Endothelial cell of hepatic sinusoid (primary cell): Measurements from ENCODE around the gene PDE8A.
"Not testable (repeated sequence)": the region's sequence is repeated elsewhere in the genome, so short reads cannot be mapped to it uniquely, and the experiment has no call there.

Experiments used
- in situ Hi-C: cut with HindIII; loops from 2 replicates; pipeline ENCODE4 v1.10.0; 2017; ENCODE audit warnings: low sequenced_read_pairs

Gene PDE8A

DNA sequence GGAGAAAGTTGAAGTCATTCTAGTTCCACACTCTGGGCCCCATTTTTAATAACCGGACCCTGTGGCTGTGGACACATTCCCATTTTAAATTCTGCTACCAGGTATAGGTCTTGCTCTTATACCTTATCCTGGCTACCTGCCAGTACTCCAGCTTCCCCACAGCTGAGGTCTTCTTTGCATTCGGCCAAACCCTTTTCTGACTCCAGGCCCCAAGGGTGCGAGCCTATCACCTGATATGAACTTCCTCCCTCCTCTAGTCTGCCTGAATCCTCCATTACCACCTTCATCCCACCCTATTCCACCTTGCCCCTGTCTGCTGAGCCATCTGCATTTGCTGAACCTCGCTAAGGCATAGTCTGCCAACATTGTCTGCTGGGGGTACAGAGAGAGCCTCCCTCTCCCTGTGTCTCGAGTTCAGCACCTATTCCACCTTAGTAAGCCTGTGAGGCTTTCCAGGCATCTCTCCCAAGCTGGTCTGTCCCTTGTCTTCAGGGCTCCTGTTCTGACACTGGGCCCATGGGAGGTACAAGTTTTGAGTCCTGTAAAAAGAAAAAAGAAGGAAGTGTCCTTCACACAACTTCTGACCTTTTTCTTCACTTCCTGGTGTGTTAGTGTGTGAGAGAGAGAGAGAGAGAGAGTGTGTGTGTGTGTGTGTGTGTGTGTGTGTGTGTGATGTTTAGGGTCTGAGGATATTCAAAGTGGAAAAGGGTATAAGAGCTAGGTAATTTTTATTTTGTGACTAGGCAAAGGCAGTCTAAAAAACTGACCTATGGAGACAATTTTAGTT, 27.0 kb downstream of the PDE8A start:
- in situ Hi-C loops, result no loop called here

DNA sequence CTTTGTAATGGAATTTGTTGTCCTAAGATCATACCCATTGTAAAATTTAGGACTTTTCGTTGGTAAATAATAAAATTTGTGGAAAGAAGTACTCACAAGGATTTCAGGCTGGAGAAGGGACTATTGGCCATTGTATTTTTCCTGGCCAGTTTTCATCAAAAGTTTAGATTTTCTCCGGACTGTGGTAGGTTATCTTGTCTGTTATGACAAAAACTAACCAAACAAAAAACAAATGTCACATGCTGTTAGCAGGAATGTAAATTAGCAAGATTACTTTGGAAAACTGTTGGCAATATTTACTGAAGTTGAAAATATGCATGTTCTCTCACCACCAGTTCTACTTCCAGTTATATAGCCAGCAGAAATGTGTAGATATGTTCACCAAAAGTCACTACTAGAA, 27.8 kb downstream of the PDE8A start:
- in situ Hi-C loops, result no loop called here

DNA sequence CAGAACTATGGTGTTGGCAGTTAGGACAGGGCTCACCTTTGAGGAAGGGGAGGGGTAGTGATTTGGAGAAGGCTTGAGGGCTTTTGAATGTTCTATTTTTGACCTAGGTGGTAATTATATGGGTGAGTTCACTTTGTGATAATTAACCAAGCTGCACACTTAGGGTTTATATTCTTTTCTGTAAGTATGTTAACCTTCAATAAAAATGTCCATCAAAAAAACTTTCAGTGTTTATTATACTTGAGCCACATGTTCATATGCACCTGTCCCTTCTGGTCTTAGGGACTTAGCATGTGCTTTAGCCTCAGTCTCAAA, 28.4 kb downstream of the PDE8A start:
- in situ Hi-C loops, result no loop called here

GRCh38 chr15:85010386-85011159, 28.9 kb downstream of the PDE8A start:
- in situ Hi-C loops, result no loop called here

DNA sequence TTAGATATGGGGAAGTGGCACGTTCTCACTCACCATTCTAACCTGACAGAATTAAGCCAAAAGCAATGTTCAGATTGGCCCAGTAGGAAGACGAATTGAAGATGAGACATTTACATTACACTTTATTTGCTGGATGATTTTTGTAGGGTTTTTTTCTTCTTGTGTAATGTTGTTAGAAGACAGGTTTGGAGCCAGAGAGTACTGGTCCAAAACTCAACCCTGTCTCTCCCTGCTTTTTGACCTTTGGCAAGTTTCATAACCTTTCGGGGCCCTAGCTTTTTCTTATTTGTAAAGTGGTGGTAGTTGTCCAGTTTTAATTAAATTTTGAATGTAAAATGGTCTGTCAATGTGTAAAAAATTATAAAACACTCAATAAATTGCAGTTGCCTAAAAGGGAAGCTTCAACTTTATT, 29.5 kb downstream of the PDE8A start:
- in situ Hi-C loops, result no loop called here

DNA sequence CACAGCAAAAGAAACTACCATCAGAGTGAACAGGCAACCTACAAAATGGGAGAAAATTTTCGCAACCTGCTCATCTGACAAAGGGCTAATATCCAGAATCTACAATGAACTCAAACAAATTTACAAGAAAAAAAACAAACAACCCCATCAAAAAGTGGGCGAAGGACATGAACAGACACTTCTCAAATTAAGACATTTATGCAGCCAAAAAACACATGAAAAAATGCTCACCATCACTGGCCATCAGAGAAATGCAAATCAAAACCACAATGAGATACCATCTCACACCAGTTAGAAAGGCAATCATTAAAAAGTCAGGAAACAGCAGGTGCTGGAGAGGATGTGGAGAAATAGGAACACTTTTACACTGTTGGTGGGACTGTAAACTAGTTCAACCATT, 30.1 kb downstream of the PDE8A start:
- in situ Hi-C loops, result not testable (repeated sequence)

- in situ Hi-C loops, result no loop called here
Measured at GRCh38 chr15:85013785-85014184, 32.1 kb downstream of the PDE8A start.

DNA sequence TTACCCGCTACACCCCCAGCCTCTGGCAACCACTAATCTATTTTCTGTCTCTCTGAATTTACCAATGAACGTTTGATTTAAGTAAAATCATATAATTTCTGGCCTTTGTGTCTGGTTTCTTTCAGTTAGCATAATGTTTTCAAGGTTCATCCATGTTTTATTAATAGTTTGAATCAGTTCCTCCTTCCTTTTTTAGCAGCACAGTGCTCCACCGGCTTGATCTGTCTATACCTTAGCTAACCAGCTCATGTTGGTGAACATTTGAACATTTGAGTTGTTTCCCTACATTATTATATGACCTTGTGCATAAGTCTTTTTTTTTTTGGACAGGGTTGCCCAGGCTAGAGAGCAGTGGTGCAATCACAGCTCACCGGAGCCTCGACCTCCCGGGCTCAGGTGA, 33.3 kb downstream of the PDE8A start:
- in situ Hi-C loops, result no loop called here

DNA sequence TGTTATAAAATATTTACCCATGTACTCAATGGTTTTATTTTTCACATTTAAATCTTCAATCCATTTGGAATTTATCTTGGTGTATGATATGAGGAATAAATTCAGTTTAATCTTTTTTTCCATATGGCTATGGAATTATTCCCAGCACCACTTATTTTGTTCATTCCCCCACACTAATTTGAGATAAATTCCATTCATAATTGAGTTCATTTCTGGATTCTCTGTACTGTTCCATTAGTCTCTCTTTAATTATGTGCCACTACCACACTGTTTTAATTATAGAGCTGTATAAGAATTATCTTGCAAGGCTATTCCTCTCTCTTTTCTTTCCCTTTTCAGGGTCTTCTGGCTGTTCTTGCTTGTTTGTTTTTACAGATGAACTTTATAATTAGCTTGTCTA, 34.6 kb downstream of the PDE8A start:
- in situ Hi-C loops, result no loop called here

DNA sequence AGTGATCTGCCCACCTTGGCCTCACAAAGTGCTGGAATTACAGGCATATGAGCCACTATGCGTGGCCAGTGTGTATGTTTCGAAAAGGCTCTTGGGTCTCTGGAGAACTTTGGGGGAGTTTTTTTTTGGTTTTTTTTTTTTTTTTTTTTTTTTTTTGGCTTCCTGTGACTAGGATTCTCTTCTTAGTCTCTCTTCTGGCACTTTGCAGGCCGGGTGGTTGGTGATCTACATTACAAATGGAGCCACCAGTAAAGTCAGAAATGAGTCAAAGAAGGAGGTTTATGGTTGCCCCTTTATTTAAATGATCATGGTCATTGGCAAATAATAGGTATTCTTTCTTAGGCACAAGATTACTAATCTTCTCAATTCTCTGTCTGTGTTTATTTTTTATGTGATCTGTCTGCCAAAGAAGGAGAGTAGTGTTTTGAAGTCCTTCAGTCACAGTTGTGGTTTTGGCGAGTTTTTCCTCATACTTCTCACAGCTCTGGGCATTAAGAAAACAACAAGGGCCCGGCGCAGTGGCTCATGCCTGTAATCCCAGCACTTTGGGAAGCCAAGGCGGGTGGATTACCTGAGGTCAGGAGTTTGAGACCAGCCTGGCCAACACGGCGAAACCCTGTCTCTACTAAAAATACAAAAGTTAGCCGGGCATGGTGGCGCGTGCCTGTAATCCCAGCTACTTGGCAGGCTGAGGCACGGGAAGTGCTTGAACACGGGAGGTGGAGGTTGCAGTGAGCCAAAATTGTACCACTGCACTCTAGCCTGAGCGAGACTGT, 38.3 kb downstream of the PDE8A start:
- in situ Hi-C loops, result no loop called here

- in situ Hi-C loops, result no loop called here
Measured at GRCh38 chr15:85021409-85021808, 39.8 kb downstream of the PDE8A start.

DNA sequence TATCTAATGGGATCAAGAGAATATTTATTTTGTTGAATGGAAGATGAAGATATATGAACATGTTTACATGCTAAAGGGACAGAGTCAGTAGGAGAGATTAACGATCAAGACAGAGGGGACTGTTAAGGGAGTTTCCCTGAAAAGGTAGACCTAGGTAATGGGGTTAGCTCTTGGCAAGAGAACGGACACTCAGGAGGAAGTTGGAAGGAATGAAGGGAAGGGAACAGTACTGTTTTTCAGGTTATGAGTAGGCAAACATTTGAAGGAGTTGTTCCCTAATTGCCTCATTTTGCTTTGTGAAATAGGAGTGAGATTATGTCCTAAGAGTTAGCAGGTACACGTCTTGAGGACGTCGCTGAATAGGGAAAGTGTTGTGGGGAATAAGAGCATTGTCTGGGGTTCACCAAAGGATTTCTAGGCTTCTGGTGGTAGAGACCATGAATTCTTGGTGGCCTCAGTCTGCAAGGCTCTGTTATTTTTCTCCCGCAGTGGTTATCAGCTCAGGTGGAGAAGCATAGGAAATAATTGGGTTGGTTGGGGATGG, 41.3 kb downstream of the PDE8A start:
- in situ Hi-C loops, result no loop called here

DNA sequence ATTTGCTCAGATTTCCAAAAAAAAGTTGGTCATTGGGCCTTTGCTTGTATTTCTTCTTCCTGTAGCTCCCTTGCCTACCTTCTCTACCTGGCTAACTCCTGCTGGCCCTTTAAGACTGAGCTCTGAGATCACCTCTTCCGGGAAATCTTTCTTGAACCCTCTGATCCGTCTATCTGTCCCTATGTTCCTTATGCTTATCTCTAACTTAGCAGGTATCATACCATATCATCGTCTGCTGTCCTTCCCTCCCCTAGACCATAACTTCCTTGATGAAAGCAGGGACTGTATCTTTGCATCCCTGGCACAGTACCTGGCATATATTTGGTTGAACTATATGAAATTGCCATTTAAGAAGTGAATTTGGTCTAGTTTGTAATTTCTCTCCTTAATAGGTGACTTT, 42.3 kb downstream of the PDE8A start:
- in situ Hi-C loops, result no loop called here

GRCh38 chr15:85024509-85025336, 43.1 kb downstream of the PDE8A start:
- in situ Hi-C loops, result no loop called here

DNA sequence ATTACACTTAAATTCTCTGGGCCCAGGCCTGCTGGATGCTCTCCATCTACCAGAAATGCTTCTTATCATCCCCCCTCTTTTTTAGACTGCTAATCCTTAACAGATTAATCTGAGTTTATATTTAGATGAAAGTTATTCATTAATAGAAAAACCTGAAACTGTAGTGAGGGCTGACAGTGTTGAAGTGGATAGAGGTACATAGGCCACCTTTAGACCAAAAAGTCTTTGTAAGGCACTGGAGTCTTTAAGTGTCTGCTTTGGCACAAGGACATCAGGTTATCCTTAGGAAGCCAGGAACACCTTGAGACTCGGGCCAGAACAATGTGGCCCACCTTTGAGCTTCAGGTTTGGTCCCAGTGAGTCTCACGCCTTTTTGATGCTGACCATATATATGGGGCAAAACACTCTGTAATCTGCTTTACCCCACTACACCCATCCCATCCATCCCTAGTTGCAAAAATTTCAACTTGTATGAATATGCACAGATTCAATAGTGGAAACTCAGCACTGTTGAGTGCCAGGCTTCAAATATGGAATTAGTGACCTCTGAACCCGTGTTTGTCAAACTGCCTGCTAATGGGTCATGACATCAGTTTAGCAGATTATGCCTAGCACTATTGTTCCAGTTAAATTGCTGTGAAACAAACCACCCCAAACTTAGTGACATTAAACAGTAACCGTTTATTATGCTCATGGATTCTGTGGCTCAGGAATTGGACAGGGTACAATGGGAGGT, 44.0 kb downstream of the PDE8A start:
- in situ Hi-C loops, result no loop called here

DNA sequence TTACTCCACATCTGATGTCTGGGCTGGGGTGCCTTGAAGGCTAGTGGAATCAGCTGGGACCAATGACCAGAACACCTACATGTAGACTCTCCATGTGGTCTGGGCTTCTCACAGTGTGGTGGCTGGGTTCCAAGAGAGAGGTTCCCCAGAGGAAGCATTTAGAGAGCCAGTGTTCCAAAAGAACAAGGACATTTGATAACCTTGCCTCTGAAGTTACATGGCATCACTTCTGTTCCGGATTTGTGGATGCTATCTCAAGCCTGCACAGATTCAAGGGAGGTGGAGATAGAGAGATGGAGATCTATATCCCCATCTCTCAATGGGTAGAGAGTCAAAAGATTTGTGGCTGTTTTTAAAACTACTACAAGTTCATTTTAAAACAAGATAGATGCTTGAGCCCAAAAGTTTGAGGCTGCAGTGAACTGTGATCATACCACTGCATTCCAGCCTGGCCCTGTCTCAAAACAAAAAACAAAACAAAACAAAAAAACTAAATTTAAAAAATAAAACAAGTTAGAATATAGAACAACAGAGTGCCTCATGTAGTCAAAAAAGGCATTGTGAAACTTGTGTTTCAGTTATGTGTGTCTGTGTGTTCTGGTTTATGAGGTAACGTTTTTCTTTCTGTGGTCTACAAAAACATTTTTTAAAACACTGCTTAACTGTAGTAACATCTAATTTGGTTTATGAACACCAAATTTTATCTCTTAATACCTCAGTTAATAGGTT, 44.8 kb downstream of the PDE8A start:
- in situ Hi-C loops, result no loop called here

GRCh38 chr15:85027033-85027380, 45.4 kb downstream of the PDE8A start:
- in situ Hi-C loops, result no loop called here

GRCh38 chr15:85027421-85027820, 45.8 kb downstream of the PDE8A start:
- in situ Hi-C loops, result no loop called here

DNA sequence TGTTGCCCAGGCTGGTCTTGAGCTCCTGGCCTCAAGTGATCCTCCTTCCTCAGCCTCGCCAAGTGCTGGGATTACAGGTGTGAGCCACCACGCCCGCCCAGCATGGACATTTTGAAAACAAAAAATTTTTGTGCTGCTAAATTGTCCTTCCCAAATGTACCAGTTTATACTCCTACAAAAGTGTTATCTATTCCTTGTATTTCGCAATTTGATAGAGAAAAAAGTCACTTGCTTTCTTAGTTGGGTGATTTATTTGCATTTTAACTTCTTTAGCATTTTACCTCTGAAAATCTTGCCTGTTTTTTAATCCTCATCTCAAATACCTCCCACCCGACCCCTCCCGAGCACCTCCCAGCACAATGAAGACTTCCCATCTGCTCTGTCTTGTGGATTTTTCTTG, 46.8 kb downstream of the PDE8A start:
- in situ Hi-C loops, result no loop called here
